ENCODE measurements around the gene TRAF1.

GRCh38 chr9:120966013-120966369, 39.4 kb upstream of the TRAF1 start:
- TF ChIP-seq CTCF (IDR thresholded peaks at IDR 0.05; ENCODE audit: poor library complexity, severe bottlenecking) (no peak), MXI1 (conservative IDR thresholded peaks at IDR 0.05; ENCODE audit: poor library complexity, severe bottlenecking) (no peak), REST (IDR thresholded peaks at IDR 0.05; ENCODE audit: borderline replicate concordance) (no peak), POLR2AphosphoS5 (IDR thresholded peaks at IDR 0.05) (no peak)

All from neural cell (in vitro differentiated cells).